ENCODE results near the gene HIRA.

Gene HIRA

DNA sequence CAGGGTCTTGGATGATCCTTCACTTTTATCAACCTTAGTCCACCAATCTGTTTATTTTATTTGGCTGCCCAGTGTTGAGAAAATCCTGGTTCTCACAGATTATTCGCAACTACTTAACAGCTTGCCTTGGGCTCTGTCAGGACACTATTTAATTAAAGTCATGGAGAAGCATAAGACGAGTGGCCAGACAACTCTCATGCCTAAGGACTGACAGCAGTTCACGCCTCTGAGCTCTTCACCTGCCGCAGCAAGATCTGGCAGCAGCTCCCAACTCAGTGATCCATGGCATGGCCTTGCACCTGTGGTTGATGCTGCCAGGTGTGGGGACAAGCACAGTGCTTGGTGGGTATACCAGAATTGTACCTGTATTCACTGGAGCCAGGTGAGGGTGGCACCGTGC lies 37.8 kb downstream of the HIRA start:
- Histone ChIP-seq H3K4me2 (ENCODE audit: low read length) (no peak overlapping the region), H3F3A (ENCODE audit: control insufficient read depth, insufficient read depth) (no peaks in the 10 kb centered on the region), H3K4me3 (ENCODE audit: low read length) (no peak overlapping the region), H3K9me3 (ENCODE audit: control insufficient read depth, insufficient read depth, low read length) (no peaks in the 10 kb centered on the region), H3K27me3 (ENCODE audit: control insufficient read depth, low read length) (no peaks in the 10 kb centered on the region), H3K27ac (ENCODE audit: low read depth, low read length) (no peak overlapping the region), H4K20me1 (ENCODE audit: control insufficient read depth, insufficient read depth, low read depth, low read length) (no peaks in the 10 kb centered on the region), H3K4me1 (ENCODE audit: control insufficient read depth, low read length) (no peaks in the 10 kb centered on the region), H3K36me3 (ENCODE audit: control insufficient read depth, low read length) (peaks cover 87% of the 10 kb centered on the region), H3K9me2 (replicated peaks; ENCODE audit: control insufficient read depth, low read length) (no peaks in the 10 kb centered on the region), H3K79me2 (ENCODE audit: control insufficient read depth, low read length) (no peaks in the 10 kb centered on the region)
- TF ChIP-seq, protein P1, sequence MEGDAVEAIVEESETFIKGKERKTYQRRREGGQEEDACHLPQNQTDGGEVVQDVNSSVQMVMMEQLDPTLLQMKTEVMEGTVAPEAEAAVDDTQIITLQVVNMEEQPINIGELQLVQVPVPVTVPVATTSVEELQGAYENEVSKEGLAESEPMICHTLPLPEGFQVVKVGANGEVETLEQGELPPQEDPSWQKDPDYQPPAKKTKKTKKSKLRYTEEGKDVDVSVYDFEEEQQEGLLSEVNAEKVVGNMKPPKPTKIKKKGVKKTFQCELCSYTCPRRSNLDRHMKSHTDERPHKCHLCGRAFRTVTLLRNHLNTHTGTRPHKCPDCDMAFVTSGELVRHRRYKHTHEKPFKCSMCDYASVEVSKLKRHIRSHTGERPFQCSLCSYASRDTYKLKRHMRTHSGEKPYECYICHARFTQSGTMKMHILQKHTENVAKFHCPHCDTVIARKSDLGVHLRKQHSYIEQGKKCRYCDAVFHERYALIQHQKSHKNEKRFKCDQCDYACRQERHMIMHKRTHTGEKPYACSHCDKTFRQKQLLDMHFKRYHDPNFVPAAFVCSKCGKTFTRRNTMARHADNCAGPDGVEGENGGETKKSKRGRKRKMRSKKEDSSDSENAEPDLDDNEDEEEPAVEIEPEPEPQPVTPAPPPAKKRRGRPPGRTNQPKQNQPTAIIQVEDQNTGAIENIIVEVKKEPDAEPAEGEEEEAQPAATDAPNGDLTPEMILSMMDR (IDR thresholded peaks at IDR 0.05; ENCODE audit: low read depth, low read length, poor library complexity, severe bottlenecking), result no peak
- no peak for TF ChIP-seq EZH2phosphoT487 (IDR thresholded peaks at IDR 0.05; ENCODE audit: borderline replicate concordance, low read length)

DNA sequence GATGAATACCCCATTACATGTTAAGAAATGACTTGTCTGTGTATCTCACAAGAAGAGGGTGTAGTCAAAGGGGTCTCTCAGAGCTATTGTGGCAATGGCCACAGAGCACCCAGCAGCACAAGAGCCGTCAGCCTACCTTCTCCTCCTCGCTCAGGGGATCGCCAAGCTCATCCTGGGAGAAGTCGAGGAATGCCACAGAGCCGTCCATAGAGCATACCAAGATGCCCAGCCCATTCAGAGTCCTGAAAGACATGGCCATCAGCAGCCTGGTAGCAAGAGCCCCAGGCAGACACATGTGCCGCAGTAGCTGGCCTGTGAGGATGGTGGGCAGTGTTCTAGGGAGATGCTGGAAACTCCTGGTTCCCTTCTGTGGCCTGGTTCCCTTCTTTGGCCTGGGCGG lies 44.0 kb downstream of the HIRA start:
- Histone ChIP-seq H3K27me3 (ENCODE audit: control insufficient read depth, low read length) (no peaks in the 10 kb centered on the region), H3K9me3 (ENCODE audit: control insufficient read depth, insufficient read depth, low read length) (no peaks in the 10 kb centered on the region), H3K36me3 (ENCODE audit: control insufficient read depth, low read length) (peaks cover 90% of the 10 kb centered on the region), H3K9me2 (replicated peaks; ENCODE audit: control insufficient read depth, low read length) (no peaks in the 10 kb centered on the region), H4K20me1 (ENCODE audit: control insufficient read depth, insufficient read depth, low read depth, low read length) (no peaks in the 10 kb centered on the region), H3K4me3 (ENCODE audit: low read length) (no peak overlapping the region), H3K27ac (ENCODE audit: low read depth, low read length) (no peak overlapping the region), H3K4me2 (ENCODE audit: low read length) (no peak overlapping the region), H3K79me2 (ENCODE audit: control insufficient read depth, low read length) (no peaks in the 10 kb centered on the region), H3F3A (ENCODE audit: control insufficient read depth, insufficient read depth) (no peaks in the 10 kb centered on the region), H3K4me1 (ENCODE audit: control insufficient read depth, low read length) (no peaks in the 10 kb centered on the region)
- no peak for TF ChIP-seq EZH2phosphoT487 (IDR thresholded peaks at IDR 0.05; ENCODE audit: borderline replicate concordance, low read length)
- TF ChIP-seq, protein P1 (IDR thresholded peaks at IDR 0.05; ENCODE audit: low read depth, low read length, poor library complexity, severe bottlenecking), result no peak

DNA sequence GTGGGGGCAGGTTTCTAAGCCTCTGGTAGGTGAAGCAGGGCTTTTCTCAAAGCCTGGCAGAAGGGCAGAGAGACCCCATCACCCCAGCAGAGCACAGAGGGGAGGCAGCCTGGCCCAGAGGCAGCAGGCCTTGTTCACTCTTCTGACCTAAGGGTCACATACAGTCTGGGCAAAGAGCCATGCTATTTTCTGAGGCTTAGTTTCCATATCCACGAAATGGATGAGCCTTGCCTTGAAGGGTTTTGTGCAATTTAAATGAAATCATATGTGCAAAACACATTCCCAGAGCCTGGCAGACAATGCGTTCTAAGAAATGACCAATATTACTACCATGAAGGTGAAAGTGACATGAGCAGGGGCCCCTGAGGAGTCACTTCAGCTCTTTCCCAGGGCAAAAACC lies 44.5 kb downstream of the HIRA start:
- Histone ChIP-seq H3K4me2 (ENCODE audit: low read length) (no peak overlapping the region), H3K9me3 (ENCODE audit: control insufficient read depth, insufficient read depth, low read length) (no peaks in the 10 kb centered on the region), H3F3A (ENCODE audit: control insufficient read depth, insufficient read depth) (no peaks in the 10 kb centered on the region), H3K9me2 (replicated peaks; ENCODE audit: control insufficient read depth, low read length) (no peaks in the 10 kb centered on the region), H4K20me1 (ENCODE audit: control insufficient read depth, insufficient read depth, low read depth, low read length) (no peaks in the 10 kb centered on the region), H3K27ac (ENCODE audit: low read depth, low read length) (no peak overlapping the region), H3K4me1 (ENCODE audit: control insufficient read depth, low read length) (no peaks in the 10 kb centered on the region), H3K27me3 (ENCODE audit: control insufficient read depth, low read length) (no peaks in the 10 kb centered on the region), H3K79me2 (ENCODE audit: control insufficient read depth, low read length) (no peaks in the 10 kb centered on the region), H3K36me3 (ENCODE audit: control insufficient read depth, low read length) (peaks cover 90% of the 10 kb centered on the region), H3K4me3 (ENCODE audit: low read length) (no peak overlapping the region)
- TF ChIP-seq, protein P1 (IDR thresholded peaks at IDR 0.05; ENCODE audit: low read depth, low read length, poor library complexity, severe bottlenecking), result no peak
- no peak for TF ChIP-seq EZH2phosphoT487 (IDR thresholded peaks at IDR 0.05; ENCODE audit: borderline replicate concordance, low read length)

DNA sequence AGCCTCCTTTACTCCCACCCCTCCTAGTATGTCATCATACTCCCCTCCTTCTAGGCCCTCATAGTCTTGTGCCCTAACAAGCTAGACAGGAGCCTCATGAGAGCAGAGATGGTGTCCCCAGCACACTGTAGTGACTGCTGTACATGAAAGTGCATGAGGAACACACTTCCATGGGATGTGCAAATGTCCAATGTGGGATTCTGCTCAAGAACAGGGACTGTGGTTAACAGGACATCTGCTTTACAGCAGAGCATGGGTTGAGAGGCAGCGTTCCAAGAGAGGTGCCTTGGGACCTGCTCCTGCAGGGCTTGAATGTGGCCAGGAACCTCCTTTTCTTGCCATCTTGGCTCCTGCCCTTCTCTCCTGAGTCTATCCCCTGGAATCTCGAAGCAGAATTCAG lies 45.3 kb downstream of the HIRA start:
- no peaks in the 10 kb centered on the region for H3K79me2 ChIP-seq (ENCODE audit: control insufficient read depth, low read length)
- no peak overlapping the region for H3K27ac ChIP-seq (ENCODE audit: low read depth, low read length)
- no peak overlapping the region for H3K4me2 ChIP-seq (ENCODE audit: low read length)
- TF ChIP-seq, protein P1 (IDR thresholded peaks at IDR 0.05; ENCODE audit: low read depth, low read length, poor library complexity, severe bottlenecking), result no peak
- no peak for TF ChIP-seq EZH2phosphoT487 (IDR thresholded peaks at IDR 0.05; ENCODE audit: borderline replicate concordance, low read length)
- no peaks in the 10 kb centered on the region for H3K4me1 ChIP-seq (ENCODE audit: control insufficient read depth, low read length)
- no peaks in the 10 kb centered on the region for H3F3A ChIP-seq (ENCODE audit: control insufficient read depth, insufficient read depth)
- H3K4me3 ChIP-seq (ENCODE audit: low read length), result no peak overlapping the region
- H3K36me3 ChIP-seq (ENCODE audit: control insufficient read depth, low read length), result peaks cover 93% of the 10 kb centered on the region
- no peaks in the 10 kb centered on the region for H3K9me2 ChIP-seq (replicated peaks; ENCODE audit: control insufficient read depth, low read length)
- H3K9me3 ChIP-seq (ENCODE audit: control insufficient read depth, insufficient read depth, low read length), result no peaks in the 10 kb centered on the region
- no peaks in the 10 kb centered on the region for H3K27me3 ChIP-seq (ENCODE audit: control insufficient read depth, low read length)
- H4K20me1 ChIP-seq (ENCODE audit: control insufficient read depth, insufficient read depth, low read depth, low read length), result no peaks in the 10 kb centered on the region

All from DOHH2 (cell line).